Astrocyte of the spinal cord (primary cell): ENCODE results near the gene MFAP3.
A peak's percentile ranks its signal among the peaks of the same experiment; 100 is the strongest.

ENCODE experiments used
- DNase-seq: peaks from one replicate; pipeline ENCODE4 v3.0.0; 2011; ENCODE audit warnings: low read depth, low spot score
- H3K4me3 ChIP-seq: 2 replicates; pipeline ENCODE4 v1.5.1; 2011; ENCODE audit warnings: low read depth, mild to moderate bottlenecking, low read length, moderate library complexity
- in situ Hi-C: cut with HindIII; loops from 2 replicates; pipeline ENCODE4 v1.10.0; 2017; ENCODE audit warnings: low sequenced_read_pairs
- TF ChIP-seq, protein P1 (sequence below): IDR thresholded peaks from 2 replicates; pipeline ENCODE4 v1.5.1; 2012; ENCODE audit warnings: low read depth, mild to moderate bottlenecking, low read length, inconsistent platforms

The MFAP3 gene

DNA sequence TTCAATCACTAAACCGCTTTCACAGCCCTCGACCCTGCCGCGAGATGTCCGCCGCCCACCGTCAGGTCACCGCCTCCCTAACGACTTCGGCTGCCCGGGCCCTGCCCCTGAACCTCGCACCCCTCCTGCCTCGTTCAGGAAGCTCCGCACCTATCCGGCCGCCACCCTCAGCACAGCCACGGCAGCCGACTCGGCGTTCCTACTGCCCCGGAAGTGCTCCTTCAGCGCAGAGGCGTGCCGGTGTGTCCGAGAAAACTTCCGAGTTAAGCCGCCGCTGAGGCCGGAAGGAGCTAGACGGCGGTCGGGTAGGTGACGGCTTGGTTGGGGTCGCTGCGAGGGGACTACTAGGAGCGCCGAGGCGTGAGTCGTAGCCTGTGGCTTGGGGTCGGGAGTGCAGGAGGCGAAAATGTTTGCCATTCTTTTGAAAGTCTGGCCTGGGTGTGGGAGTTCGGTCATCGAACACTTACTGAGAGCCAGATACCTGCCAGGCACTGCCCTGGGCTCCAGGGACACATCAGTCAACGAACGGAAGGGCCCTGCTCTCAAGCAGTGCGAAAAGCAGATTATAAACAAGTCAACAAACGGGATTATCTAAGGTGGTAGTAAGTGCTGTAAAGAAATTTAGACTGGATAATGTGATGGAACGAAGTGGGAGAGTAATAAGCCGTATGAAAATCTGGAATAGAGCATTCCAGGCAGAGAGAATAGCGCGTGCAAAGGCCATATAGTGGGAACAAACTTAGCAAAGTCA lies at the start of gene MFAP3, which contains the start of gene FAM114A2:
Gene MFAP3 (plus strand): TSS at position 261 of the 751 bp plus-strand sequence. CDS start 10,756 bp downstream, outside the sequence.
Gene FAM114A2 (minus strand): TSS at position 204 of the 751 bp plus-strand sequence. CDS start 3,957 bp downstream, outside the sequence.
- peak; percentile 85 for DNase-seq
- TF ChIP-seq, protein P1, sequence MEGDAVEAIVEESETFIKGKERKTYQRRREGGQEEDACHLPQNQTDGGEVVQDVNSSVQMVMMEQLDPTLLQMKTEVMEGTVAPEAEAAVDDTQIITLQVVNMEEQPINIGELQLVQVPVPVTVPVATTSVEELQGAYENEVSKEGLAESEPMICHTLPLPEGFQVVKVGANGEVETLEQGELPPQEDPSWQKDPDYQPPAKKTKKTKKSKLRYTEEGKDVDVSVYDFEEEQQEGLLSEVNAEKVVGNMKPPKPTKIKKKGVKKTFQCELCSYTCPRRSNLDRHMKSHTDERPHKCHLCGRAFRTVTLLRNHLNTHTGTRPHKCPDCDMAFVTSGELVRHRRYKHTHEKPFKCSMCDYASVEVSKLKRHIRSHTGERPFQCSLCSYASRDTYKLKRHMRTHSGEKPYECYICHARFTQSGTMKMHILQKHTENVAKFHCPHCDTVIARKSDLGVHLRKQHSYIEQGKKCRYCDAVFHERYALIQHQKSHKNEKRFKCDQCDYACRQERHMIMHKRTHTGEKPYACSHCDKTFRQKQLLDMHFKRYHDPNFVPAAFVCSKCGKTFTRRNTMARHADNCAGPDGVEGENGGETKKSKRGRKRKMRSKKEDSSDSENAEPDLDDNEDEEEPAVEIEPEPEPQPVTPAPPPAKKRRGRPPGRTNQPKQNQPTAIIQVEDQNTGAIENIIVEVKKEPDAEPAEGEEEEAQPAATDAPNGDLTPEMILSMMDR = no peak
- H3K4me3 ChIP-seq = peak within 1 kb of the TSS; percentile 96
- in situ Hi-C loops = no loop called here

DNA sequence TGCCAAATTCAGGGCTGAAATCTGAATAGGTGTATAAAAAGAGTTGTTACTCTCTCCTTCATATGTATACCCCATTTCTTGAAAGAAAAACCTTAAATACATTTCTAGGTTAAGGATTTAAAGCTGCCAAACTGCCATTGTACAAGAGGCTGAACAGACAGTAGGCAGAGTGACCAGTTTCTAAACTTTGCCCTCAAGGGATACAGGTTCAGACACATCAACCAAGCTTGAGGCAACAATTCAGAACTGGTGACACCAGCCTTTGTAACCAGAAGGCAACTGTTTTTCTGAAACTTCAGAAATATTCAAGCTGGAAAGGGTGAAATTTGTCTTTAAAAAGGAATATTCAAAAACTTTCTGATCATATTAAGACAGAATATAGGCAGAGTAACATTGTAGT lies 47.6 kb upstream of the MFAP3 start:
- H3K4me3 ChIP-seq = no peak overlapping the region
- in situ Hi-C loops = no loop called here
- TF ChIP-seq, protein P1 = no peak
- no peak for DNase-seq

- TF ChIP-seq, protein P1 = no peak
- in situ Hi-C loops = no loop called here
- no peak overlapping the region for H3K4me3 ChIP-seq
- DNase-seq = no peak
Observed at GRCh38 chr5:153998010-153998409, 40.8 kb upstream of the MFAP3 start.

DNA sequence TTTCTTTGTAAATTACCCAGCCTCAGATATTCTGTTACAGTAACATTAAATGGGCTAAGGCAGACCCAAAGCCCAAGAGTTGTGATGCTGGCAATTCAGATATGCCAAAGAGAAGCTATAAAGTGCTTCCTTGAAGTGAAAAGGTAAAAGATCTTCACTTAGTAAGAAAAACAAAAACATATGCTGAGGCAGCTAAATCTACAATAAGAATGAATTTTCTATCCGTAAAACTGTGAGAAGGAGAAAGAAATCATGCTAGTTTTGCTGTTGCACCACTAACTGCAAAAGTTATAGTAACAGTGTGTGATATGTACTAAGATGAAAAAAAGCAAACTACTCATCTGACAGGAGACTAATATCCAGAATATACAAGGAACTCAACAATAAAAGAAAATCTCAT lies 40.0 kb upstream of the MFAP3 start:
- no peak overlapping the region for H3K4me3 ChIP-seq
- TF ChIP-seq, protein P1 = no peak
- in situ Hi-C loops = no loop called here
- DNase-seq = no peak

DNA sequence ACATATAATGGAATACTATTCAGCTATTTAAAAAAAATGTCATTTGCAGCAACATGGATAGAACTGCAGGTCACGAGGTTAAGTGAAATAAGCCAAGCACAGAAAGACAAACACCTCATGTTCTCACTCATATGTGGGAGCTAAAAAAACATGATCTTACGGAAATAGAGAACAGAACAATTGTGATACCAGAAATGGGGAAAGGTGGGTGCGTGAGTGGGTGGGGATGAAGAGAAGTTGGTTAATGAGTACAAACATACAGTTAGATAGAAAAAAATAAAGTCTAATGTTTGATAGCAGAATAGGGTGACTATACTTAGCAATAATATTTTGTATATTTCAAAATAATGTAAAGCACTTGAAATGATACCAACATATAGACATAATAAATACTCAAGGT lies 38.8 kb upstream of the MFAP3 start:
- DNase-seq = no peak
- H3K4me3 ChIP-seq = no peak overlapping the region
- TF ChIP-seq, protein P1 = no peak
- in situ Hi-C loops = no loop called here

- in situ Hi-C loops = no loop called here
- DNase-seq = no peak
- no peak overlapping the region for H3K4me3 ChIP-seq
- TF ChIP-seq, protein P1 = no peak
Observed at GRCh38 chr5:154000703-154001102, 38.1 kb upstream of the MFAP3 start.
